IPS-18a (cell line): ENCODE results near the gene CRBN.

ENCODE experiments used
- H3K27ac ChIP-seq: one replicate; pipeline ENCODE4 v1.5.1; 2013; ENCODE audit warnings: low read length
- H3K27me3 ChIP-seq: one replicate; pipeline ENCODE4 v1.6.1; 2013; ENCODE audit warnings: mild to moderate bottlenecking, low read length; ENCODE audit not compliant: control insufficient read depth, insufficient read depth
- H3K36me3 ChIP-seq: one replicate; pipeline ENCODE4 v1.6.1; 2013; ENCODE audit warnings: low read depth, low read length; ENCODE audit not compliant: control insufficient read depth
- H3K4me1 ChIP-seq: one replicate; pipeline ENCODE4 v1.6.1; 2013; ENCODE audit warnings: low read depth, low read length; ENCODE audit not compliant: control insufficient read depth
- H3K4me3 ChIP-seq: one replicate; pipeline ENCODE4 v1.5.1; 2013; ENCODE audit warnings: low read length
- H3K9ac ChIP-seq: one replicate; pipeline ENCODE4 v1.6.1; 2013; ENCODE audit warnings: mild to moderate bottlenecking, low read length, moderate library complexity
- H3K9me3 ChIP-seq: one replicate; pipeline ENCODE4 v1.6.1; 2013; ENCODE audit warnings: low read depth, low read length; ENCODE audit not compliant: control insufficient read depth

Gene CRBN

DNA sequence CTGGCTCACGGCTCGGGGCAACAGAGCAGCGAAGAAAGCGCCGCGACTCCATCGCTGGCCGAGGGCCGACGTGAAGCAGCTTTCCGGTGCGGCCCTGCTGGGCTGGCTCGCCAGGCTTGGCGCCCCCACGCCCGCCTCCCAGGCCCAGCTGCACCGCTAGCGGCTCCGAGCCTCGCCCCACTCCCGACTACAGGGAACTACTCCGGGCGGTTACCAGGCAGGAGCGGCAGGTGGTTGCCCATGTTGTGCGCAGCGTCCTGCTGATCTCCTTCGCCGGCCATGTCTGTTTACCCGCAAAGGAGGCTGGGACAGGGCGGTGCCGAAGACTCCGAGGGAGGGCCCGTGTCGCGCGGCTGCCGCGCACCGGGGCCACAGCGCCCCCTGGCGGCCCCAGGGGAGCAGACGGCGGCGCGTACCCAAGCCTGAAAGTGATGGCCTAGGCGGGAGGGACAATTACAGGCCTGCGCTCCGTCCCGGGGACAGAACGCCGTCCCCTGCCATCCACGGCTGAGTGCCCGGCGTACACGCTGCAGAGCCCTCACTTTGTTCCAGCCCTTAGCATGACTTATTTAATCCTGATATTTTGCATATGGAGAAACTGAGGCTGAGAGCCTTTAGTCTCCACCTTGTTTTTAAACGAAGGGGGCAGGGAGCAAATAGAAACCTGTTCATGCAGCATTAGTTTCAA is at the start of gene CRBN:
CRBN (minus strand) TSS at position 285 of the 688 bp plus-strand sequence; CDS start at position 281, 4 bp downstream.
- no peaks in the 10 kb centered on the region for H3K9me3 ChIP-seq
- peak within 1 kb of the TSS; percentile 77 for H3K9ac ChIP-seq
- no peaks in the 10 kb centered on the region for H3K36me3 ChIP-seq
- H3K4me3 ChIP-seq: peak within 1 kb of the TSS; percentile 88
- peak within 1 kb of the TSS; percentile 4 for H3K27ac ChIP-seq
- H3K27me3 ChIP-seq: no peaks in the 10 kb centered on the region
- peaks cover 3% of the 10 kb centered on the region for H3K4me1 ChIP-seq

DNA sequence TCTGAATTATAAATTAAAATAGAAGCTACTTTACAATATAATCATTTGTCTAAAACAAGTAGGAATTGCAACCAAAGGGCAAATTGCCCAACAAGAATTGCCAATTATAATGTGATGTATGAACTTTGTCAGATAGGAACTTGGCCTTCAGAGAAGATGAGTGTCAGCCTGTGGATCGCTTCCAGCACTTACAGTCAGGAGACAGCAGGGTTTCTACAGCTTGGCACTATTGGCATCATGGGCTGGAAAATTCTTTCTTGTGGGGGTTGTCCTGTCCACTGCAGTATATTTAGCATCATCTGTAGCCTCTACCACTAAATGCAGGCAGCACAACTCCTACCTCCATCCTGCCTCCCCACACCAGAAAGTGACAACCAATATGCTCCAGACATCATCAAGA is 48.1 kb upstream of the CRBN start:
- Histone ChIP-seq H3K9me3 (no peaks in the 10 kb centered on the region), H3K27ac (no peak overlapping the region), H3K27me3 (no peaks in the 10 kb centered on the region), H3K36me3 (no peaks in the 10 kb centered on the region), H3K4me1 (no peaks in the 10 kb centered on the region), H3K4me3 (no peak overlapping the region), H3K9ac (no peak overlapping the region)

- H3K9ac ChIP-seq: no peak overlapping the region
- H3K4me1 ChIP-seq: no peaks in the 10 kb centered on the region
- no peak overlapping the region for H3K27ac ChIP-seq
- no peaks in the 10 kb centered on the region for H3K36me3 ChIP-seq
- H3K4me3 ChIP-seq: no peak overlapping the region
- H3K27me3 ChIP-seq: no peaks in the 10 kb centered on the region
- no peaks in the 10 kb centered on the region for H3K9me3 ChIP-seq
Measured at GRCh38 chr3:3221528-3221927, 42.0 kb upstream of the CRBN start.

GRCh38 chr3:3216401-3216800 is 36.9 kb upstream of the CRBN start:
- no peak overlapping the region for H3K27ac ChIP-seq
- H3K9me3 ChIP-seq: no peaks in the 10 kb centered on the region
- no peaks in the 10 kb centered on the region for H3K36me3 ChIP-seq
- no peak overlapping the region for H3K4me3 ChIP-seq
- no peak overlapping the region for H3K9ac ChIP-seq
- H3K4me1 ChIP-seq: no peaks in the 10 kb centered on the region
- no peaks in the 10 kb centered on the region for H3K27me3 ChIP-seq

DNA sequence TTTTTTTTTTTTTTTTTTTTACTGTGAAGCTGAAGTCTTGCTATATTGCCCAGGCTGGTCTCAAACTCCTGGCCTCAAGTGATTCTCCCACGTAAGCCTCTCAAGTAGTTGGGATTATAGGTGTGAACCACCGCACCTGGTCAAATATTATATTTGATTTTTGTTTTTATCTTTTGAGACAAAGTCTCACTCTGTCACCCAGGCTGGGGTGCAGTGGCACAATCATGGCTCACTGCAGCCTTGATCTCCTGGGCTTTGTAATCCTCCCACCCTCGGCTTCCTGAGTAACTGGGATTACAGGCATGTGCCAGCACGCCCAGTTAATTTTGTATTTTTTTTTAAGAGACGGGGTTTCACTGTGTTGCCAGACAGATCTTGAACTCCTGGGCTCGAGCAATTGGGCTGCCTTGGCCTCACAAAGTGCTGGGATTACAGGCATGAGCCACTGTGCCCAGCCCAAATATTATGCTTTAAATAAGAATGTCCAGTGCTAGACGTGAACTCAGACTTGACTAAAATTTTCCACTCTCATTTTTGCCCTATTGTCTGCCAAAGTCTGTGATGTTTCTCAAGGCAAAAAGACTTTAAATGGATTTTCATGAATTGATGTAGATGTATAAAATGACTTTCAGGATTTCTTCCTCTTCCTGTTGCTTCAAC is 33.4 kb upstream of the CRBN start:
- no peak overlapping the region for H3K9ac ChIP-seq
- no peak overlapping the region for H3K4me3 ChIP-seq
- no peaks in the 10 kb centered on the region for H3K36me3 ChIP-seq

DNA sequence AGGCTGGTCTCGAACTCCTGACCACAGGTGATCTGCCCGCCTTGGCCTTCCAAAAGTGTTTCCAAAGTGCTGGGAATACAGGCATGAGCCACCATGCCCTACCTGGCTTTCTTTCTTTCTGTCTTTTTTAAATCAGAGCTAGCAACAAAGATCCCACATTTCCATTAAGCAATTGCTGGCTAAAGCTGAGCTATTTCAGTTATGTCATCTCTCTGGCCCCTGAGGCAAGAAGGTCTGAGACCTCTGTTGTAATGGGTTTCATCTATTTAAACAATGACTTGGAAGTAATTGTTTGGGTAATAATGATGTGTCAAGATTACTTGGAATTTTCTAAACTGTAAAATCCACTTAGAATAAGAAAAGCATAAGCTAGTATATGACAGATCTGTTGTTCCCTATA is 30.2 kb upstream of the CRBN start:
- no peaks in the 10 kb centered on the region for H3K4me1 ChIP-seq

More for the DNA sequence above, 33.4 kb upstream of the CRBN start:
- Histone ChIP-seq H3K4me1 (no peaks in the 10 kb centered on the region), H3K27ac (no peak overlapping the region), H3K27me3 (no peaks in the 10 kb centered on the region), H3K9me3 (no peaks in the 10 kb centered on the region)

GRCh38 chr3:3209057-3209456 is 29.6 kb upstream of the CRBN start:
- Histone ChIP-seq H3K27ac (no peak overlapping the region), H3K9me3 (no peaks in the 10 kb centered on the region), H3K36me3 (no peaks in the 10 kb centered on the region), H3K4me3 (no peak overlapping the region), H3K4me1 (no peaks in the 10 kb centered on the region), H3K9ac (no peak overlapping the region), H3K27me3 (no peaks in the 10 kb centered on the region)

More for the DNA sequence above, 30.2 kb upstream of the CRBN start:
- H3K4me3 ChIP-seq: no peak overlapping the region
- no peak overlapping the region for H3K9ac ChIP-seq
- H3K27me3 ChIP-seq: no peaks in the 10 kb centered on the region
- no peak overlapping the region for H3K27ac ChIP-seq
- H3K9me3 ChIP-seq: no peaks in the 10 kb centered on the region
- H3K36me3 ChIP-seq: no peaks in the 10 kb centered on the region

DNA sequence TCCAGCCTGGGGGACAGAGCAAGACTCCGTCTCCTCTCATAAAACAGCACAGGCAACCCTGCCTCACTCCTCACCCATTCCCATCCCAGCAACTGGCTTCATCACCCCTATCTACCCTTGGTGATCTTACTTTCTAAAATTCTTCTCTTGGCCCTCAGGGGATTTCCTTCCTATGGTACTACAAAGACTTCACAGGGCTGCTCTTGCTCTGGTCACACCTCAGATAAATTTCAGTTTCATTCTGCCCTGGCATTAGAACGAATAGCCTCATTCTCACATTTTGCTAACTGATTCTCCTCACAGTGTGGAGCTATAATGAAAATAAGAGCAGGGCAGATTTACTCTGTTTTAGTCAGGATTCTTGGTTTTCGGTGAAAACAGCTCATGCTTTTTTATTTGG is 22.1 kb upstream of the CRBN start:
- Histone ChIP-seq H3K27me3 (no peaks in the 10 kb centered on the region), H3K4me1 (no peaks in the 10 kb centered on the region), H3K4me3 (no peak overlapping the region)

GRCh38 chr3:3200632-3201212 is 21.2 kb upstream of the CRBN start:
- H3K4me3 ChIP-seq: no peak overlapping the region
- H3K9ac ChIP-seq: no peak overlapping the region
- H3K9me3 ChIP-seq: no peaks in the 10 kb centered on the region

More for the DNA sequence above, 22.1 kb upstream of the CRBN start:
- Histone ChIP-seq H3K9me3 (no peaks in the 10 kb centered on the region), H3K36me3 (no peaks in the 10 kb centered on the region), H3K27ac (no peak overlapping the region), H3K9ac (no peak overlapping the region)

GRCh38 chr3:3199306-3199705 is 19.8 kb upstream of the CRBN start:
- Histone ChIP-seq H3K4me3 (no peak overlapping the region), H3K4me1 (no peaks in the 10 kb centered on the region), H3K27me3 (no peaks in the 10 kb centered on the region), H3K36me3 (no peaks in the 10 kb centered on the region), H3K9me3 (no peaks in the 10 kb centered on the region), H3K9ac (no peak overlapping the region), H3K27ac (no peak overlapping the region)

More at GRCh38 chr3:3200632-3201212, 21.2 kb upstream of the CRBN start:
- no peaks in the 10 kb centered on the region for H3K36me3 ChIP-seq
- H3K27ac ChIP-seq: no peak overlapping the region
- no peaks in the 10 kb centered on the region for H3K4me1 ChIP-seq
- H3K27me3 ChIP-seq: no peaks in the 10 kb centered on the region

DNA sequence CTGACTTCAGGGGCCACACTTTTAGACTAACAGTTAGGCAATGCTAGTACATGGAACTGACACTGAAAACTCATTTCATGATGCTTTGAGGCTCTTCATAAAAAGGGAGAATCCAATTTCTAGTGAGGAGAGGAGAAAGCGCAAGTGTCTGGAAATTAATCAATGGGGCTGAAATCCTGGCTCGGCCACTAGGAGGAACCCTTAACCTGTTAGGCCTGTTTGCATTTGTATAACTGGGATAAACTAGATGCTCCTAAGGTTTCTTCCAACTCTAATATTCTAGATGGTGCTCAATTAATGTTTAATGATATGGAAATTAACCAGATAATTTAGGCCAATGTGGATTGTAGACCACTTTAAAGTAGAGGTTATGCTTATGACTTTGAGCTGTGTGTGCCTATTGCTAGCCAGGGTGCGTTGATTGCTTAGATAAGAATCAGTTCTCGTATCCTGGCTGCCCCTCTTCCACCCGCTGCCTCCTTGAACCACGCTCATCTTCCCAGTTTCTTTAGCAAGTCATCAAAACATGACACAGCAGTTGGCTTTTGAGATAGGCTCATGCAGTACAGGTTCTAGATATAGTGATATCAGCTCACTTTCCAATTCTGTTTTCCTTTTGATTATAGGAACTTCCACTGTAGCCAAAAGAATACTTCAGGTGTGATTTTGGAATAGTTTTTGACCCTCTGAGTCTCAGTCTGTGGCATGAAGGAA is 16.8 kb upstream of the CRBN start:
- H3K36me3 ChIP-seq: no peaks in the 10 kb centered on the region
- H3K27ac ChIP-seq: no peak overlapping the region
- no peaks in the 10 kb centered on the region for H3K4me1 ChIP-seq
- H3K9ac ChIP-seq: no peak overlapping the region
- H3K27me3 ChIP-seq: no peaks in the 10 kb centered on the region
- no peaks in the 10 kb centered on the region for H3K9me3 ChIP-seq
- no peak overlapping the region for H3K4me3 ChIP-seq
